Parathyroid adenoma (tissue), 2 donors: Measurements from ENCODE around the gene RFNG.

Experiments used
- H2AFZ ChIP-seq: fragments of 300-600 bp; sonication (generic); one replicate; pipeline ENCODE4 v1.7.0; 2017; ENCODE audit warnings: antibody characterized with exemption, mild to moderate bottlenecking
- H3K27ac ChIP-seq: fragments of 300-600 bp; sonication (generic); one replicate; pipeline ENCODE4 v1.7.0; 2017
- H3K27me3 ChIP-seq: fragments of 300-600 bp; sonication (generic); one replicate; pipeline ENCODE4 v1.7.0; 2017; ENCODE audit warnings: low read length; ENCODE audit not compliant: control insufficient read depth, insufficient read depth
- H3K36me3 ChIP-seq: fragments of 300-600 bp; sonication (generic); one replicate; pipeline ENCODE4 v1.7.0; 2017; ENCODE audit warnings: low read length; ENCODE audit not compliant: control insufficient read depth, insufficient read depth
- H3K4me1 ChIP-seq: fragments of 300-600 bp; sonication (generic); one replicate; pipeline ENCODE4 v1.7.0; 2017; ENCODE audit warnings: control low read depth
- H3K4me2 ChIP-seq: fragments of 300-600 bp; sonication (generic); one replicate; pipeline ENCODE4 v1.7.0; 2017; ENCODE audit warnings: low read length
- H3K4me3 ChIP-seq: fragments of 300-600 bp; sonication (generic); one replicate; pipeline ENCODE4 v1.7.0; 2017; ENCODE audit warnings: low read depth, low read length
- H3K79me2 ChIP-seq: fragments of 300-600 bp; sonication (generic); one replicate; pipeline ENCODE4 v1.7.0; 2017; ENCODE audit warnings: control low read depth
- H3K9ac ChIP-seq: fragments of 300-600 bp; sonication (generic); one replicate; pipeline ENCODE4 v1.7.0; 2017; ENCODE audit warnings: mild to moderate bottlenecking
- H3K9me3 ChIP-seq: fragments of 300-600 bp; sonication (generic); one replicate; pipeline ENCODE4 v1.7.0; 2017; ENCODE audit warnings: low read length; ENCODE audit not compliant: control insufficient read depth
- CTCF ChIP-seq: fragments of 300-600 bp; sonication (generic); IDR thresholded peaks from one replicate; pipeline ENCODE4 v1.7.0; 2017; ENCODE audit warnings: antibody characterized with exemption, mild to moderate bottlenecking
- donor health status: primary hyperparathyroidism.

RFNG gene

DNA sequence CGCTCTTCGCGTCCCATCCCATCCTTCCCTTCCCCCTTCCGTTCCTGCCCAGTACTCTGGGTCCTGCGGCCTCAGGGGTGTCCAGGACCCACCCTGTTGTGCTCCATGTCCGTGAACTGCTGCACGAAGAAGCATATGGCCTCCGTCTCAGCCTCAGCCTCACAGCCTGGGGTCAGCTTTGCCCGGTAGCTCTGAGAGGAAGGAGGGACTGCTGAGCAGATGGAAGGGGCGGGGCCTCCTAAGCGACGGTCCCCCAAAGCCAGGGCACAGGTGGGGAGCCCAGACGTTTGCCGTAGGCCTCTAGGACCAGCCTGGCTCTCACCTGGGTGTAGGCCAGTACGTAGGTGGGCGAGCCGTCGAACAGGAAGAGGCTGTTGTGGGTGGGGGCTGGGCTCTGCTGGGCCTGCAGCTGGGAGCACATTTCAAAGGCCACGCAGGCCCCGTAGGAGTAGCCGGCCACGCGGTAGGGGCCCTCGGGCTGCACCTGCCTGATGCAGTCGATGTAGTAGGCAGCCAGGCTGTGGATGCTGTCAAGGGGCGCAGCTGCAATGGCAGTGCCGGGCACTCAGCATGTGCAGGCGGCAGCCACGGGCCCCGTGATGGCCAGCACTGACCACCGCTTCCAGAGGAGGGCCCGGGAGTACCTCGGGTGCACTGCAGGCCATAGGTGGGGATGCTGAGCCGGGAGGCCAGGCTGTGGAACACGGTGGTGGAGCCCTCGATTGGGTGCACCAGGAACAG lies 28.6 kb upstream of the RFNG start:
- no peak overlapping the region for H3K4me2 ChIP-seq
- no peaks in the 10 kb centered on the region for H3K36me3 ChIP-seq
- no peaks in the 10 kb centered on the region for H3K4me1 ChIP-seq
- H3K9ac ChIP-seq, result no peak overlapping the region
- H3K9me3 ChIP-seq, result no peaks in the 10 kb centered on the region
- no peak for TF ChIP-seq CTCF
- no peak overlapping the region for H3K27ac ChIP-seq
- no peaks in the 10 kb centered on the region for H3K27me3 ChIP-seq
- H3K4me3 ChIP-seq, result no peak overlapping the region
- H3K79me2 ChIP-seq, result no peaks in the 10 kb centered on the region
- no peak overlapping the region for H2AFZ ChIP-seq

GRCh38 chr17:82079001-82079677 lies 27.5 kb upstream of the RFNG start:
- H3K4me1 ChIP-seq, result no peaks in the 10 kb centered on the region
- no peaks in the 10 kb centered on the region for H3K36me3 ChIP-seq
- H3K79me2 ChIP-seq, result no peaks in the 10 kb centered on the region
- TF ChIP-seq CTCF, result no peak
- no peak overlapping the region for H3K27ac ChIP-seq
- H3K27me3 ChIP-seq, result no peaks in the 10 kb centered on the region
- no peak overlapping the region for H3K9ac ChIP-seq
- no peak overlapping the region for H3K4me2 ChIP-seq
- no peaks in the 10 kb centered on the region for H3K9me3 ChIP-seq
- no peak overlapping the region for H3K4me3 ChIP-seq
- H2AFZ ChIP-seq, result no peak overlapping the region

DNA sequence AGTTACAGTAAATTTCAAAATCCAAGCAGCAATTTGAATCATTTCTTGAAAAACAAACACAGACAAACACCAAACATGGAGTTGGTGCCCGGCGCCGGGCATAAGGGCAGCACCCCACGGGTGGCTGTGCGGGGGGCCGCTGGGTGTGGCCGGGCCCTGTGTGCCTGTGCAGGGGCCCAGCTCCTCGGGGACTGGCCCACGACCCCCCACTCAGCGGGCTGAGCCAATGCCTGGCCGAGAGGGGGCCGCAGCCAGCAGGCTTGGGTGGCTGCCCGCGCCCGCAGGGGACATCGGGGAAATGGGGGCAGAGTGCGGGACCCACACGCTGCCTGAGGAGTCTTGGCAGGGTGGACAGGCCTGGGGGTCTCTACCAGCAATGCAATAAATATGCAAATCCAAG lies 26.8 kb upstream of the RFNG start:
- Histone ChIP-seq H3K9ac (no peak overlapping the region), H3K27me3 (no peaks in the 10 kb centered on the region), H3K4me2 (no peak overlapping the region), H3K4me1 (no peaks in the 10 kb centered on the region), H3K79me2 (no peaks in the 10 kb centered on the region), H3K9me3 (no peaks in the 10 kb centered on the region), H3K4me3 (no peak overlapping the region), H3K27ac (no peak overlapping the region), H3K36me3 (no peaks in the 10 kb centered on the region), H2AFZ (no peak overlapping the region)
- no peak for TF ChIP-seq CTCF

DNA sequence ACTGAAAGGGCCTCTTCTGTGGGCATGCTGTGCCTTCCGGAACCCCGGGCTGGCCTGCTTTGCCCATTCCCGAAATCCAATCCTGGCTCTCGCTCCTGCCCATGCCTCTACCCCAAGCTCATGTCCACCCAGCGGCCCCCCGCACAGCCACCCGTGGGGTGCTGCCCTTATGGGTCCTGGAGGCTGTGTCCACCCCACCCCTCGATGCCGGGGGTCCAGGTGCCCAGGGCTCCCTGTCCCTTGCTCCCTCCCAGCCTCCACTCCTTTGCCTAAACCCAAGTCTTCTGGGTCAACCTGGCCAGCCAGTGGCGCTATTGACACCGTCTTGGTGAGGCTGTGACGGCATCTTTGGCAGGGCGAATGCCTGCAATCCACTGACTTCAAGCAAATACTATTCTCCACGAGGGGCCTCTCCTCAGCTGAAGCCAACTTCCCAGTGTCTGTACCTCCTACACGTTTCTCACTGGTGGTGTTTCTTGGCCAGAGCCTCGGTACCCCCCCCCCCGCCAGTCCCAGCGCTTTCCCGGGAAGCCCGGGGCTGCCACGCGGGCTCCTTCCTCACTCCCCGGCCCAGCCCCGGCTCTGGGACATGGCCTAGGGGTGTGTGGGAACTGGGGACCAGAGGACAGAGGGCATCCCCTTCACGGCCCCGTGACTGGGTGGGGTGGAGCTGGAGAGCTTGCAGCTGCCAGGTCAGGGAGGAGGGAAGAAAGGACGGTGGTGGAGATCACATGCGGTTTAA lies 26.2 kb upstream of the RFNG start:
- H3K9me3 ChIP-seq, result no peaks in the 10 kb centered on the region
- H3K79me2 ChIP-seq, result no peaks in the 10 kb centered on the region
- no peaks in the 10 kb centered on the region for H3K4me1 ChIP-seq
- no peak overlapping the region for H3K4me3 ChIP-seq
- H3K27me3 ChIP-seq, result no peaks in the 10 kb centered on the region
- H3K27ac ChIP-seq, result no peak overlapping the region
- no peak overlapping the region for H3K9ac ChIP-seq
- H3K4me2 ChIP-seq, result no peak overlapping the region
- no peak for TF ChIP-seq CTCF
- no peak overlapping the region for H2AFZ ChIP-seq
- H3K36me3 ChIP-seq, result no peaks in the 10 kb centered on the region
